Measurements from ENCODE around the gene FAM83B.

FAM83B gene

DNA sequence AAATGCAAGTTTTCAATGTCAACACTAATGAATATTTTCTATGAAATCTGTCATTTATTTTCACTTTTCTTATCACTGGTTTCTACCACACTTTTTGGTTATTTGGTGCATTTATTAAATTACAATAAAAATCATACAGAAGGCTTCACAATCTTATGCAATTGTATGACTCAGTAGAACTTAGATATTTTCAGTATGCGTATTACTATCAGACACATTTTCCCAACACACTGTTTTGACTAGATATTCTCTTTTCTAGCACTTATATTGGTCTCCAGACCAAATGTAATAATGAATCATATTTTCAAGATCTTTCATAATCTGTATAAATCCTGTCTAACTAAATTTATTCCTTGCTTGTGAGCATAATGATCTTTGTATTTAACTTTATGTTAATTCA, 74.1 kb downstream of the FAM83B start:
- TF ChIP-seq, protein P1, sequence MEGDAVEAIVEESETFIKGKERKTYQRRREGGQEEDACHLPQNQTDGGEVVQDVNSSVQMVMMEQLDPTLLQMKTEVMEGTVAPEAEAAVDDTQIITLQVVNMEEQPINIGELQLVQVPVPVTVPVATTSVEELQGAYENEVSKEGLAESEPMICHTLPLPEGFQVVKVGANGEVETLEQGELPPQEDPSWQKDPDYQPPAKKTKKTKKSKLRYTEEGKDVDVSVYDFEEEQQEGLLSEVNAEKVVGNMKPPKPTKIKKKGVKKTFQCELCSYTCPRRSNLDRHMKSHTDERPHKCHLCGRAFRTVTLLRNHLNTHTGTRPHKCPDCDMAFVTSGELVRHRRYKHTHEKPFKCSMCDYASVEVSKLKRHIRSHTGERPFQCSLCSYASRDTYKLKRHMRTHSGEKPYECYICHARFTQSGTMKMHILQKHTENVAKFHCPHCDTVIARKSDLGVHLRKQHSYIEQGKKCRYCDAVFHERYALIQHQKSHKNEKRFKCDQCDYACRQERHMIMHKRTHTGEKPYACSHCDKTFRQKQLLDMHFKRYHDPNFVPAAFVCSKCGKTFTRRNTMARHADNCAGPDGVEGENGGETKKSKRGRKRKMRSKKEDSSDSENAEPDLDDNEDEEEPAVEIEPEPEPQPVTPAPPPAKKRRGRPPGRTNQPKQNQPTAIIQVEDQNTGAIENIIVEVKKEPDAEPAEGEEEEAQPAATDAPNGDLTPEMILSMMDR (conservative IDR thresholded peaks at IDR 0.05; ENCODE audit: control insufficient read depth, insufficient read depth, low read depth, low read length): no peak
- H3K4me3 ChIP-seq (ENCODE audit: control insufficient read depth, low read depth, low read length): no peak overlapping the region
- peak; percentile 11 for DNase-seq (ENCODE audit: low read depth)

DNA sequence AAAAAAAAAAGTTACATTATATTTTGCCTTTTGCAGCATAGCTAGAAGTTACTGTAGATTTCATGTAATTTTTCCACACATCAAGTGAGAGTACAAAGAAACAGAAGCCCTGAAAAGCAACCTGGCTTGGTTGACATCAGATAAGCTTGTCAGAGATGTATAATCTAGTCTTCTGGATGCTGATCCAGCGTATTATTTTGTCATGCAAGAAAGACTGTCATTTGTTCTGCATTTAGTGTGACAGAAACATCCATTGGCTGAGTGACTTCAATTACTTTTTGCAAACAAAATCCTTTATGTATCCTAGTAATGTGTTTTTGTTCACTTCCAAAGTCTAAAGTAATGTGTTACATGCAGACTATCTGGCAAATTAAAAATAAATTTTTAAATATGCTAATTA, 75.3 kb downstream of the FAM83B start:
- TF ChIP-seq, protein P1 (conservative IDR thresholded peaks at IDR 0.05; ENCODE audit: control insufficient read depth, insufficient read depth, low read depth, low read length): no peak
- no peak overlapping the region for H3K4me3 ChIP-seq (ENCODE audit: control insufficient read depth, low read depth, low read length)
- no peak for DNase-seq (ENCODE audit: low read depth)

DNA sequence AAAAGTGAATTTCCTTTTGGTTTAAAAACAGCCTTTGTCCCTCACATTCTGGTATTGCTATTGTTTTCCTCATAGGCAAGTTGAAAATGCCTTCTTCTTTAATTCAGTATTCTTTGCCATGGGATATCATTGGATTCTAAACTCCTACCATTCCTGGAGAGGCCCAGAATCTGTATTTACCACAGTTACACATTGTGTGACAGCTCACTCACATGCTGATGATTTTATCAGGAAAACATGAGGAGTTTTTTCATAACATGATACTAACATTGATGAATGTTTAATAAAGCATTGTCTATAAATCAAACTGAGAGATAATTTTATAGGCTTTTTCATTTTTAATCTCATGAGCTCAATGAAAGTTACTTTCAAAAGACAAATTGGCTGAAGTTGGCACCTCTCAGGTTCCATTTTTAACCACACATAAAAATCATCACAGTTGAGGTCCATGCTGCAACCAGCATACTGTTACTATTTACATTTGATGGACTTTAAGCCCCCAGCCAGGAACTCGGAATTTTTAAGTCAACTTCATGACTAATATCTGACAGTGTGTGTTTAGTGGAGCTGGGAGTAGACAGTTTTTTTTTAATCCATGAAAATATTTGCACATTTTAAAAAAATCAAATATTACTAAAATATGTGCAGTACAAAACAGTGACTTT, 82.8 kb downstream of the FAM83B start:
- no peak overlapping the region for H3K4me3 ChIP-seq (ENCODE audit: control insufficient read depth, low read depth, low read length)
- DNase-seq (ENCODE audit: low read depth): no peak
- TF ChIP-seq, protein P1 (conservative IDR thresholded peaks at IDR 0.05; ENCODE audit: control insufficient read depth, insufficient read depth, low read depth, low read length): no peak

- DNase-seq (ENCODE audit: low read depth): no peak
These were observed 86.1 kb downstream of the FAM83B start for GRCh38 chr6:54932622-54933021.

GRCh38 chr6:54935739-54936138, 89.2 kb downstream of the FAM83B start:
- H3K4me3 ChIP-seq (ENCODE audit: control insufficient read depth, low read depth, low read length): no peak overlapping the region
- DNase-seq (ENCODE audit: low read depth): peak; percentile 75
- TF ChIP-seq, protein P1 (conservative IDR thresholded peaks at IDR 0.05; ENCODE audit: control insufficient read depth, insufficient read depth, low read depth, low read length): no peak

More at GRCh38 chr6:54932622-54933021, 86.1 kb downstream of the FAM83B start:
- H3K4me3 ChIP-seq (ENCODE audit: control insufficient read depth, low read depth, low read length): no peak overlapping the region
- TF ChIP-seq, protein P1 (conservative IDR thresholded peaks at IDR 0.05; ENCODE audit: control insufficient read depth, insufficient read depth, low read depth, low read length): no peak

- TF ChIP-seq, protein P1 (conservative IDR thresholded peaks at IDR 0.05; ENCODE audit: control insufficient read depth, insufficient read depth, low read depth, low read length): no peak
- no peak for DNase-seq (ENCODE audit: low read depth)
- H3K4me3 ChIP-seq (ENCODE audit: control insufficient read depth, low read depth, low read length): no peak overlapping the region
These were observed 90.8 kb downstream of the FAM83B start for GRCh38 chr6:54937371-54937770.
